Pancreas (tissue), 10 donors: ENCODE measurements around the gene CROT. TPM values are rescaled to one million over a fixed set of nuclear protein-coding genes. Genes with fewer than 3 reads are reported as not detected.
"Not testable (repeated sequence)": the region's sequence is repeated elsewhere in the genome, so short reads cannot be mapped to it uniquely, and the experiment has no call there.

ENCODE experiments used
- ATAC-seq, 4 donors: fragments of 200-7000 bp; cut with Tn5 transposase; one replicate each; pipeline versions ENCODE4 v1.8.0 to v1.9.1; 2020; ENCODE audit warnings: mild to moderate bottlenecking in 4 of 4, moderate library complexity in 4 of 4
- DNase-seq, 6 donors: peaks; one replicate each; pipeline ENCODE4 v3.0.0-alpha.2; 2020
- FAIRE-seq: peaks from 2 replicates; lab custom pipeline; 2012; peaks lifted over from hg19 to GRCh38; lab: Jason Lieb, UNC
- H3K27ac ChIP-seq, 4 donors: fragments of 200-600 bp; sonication (generic); 1 replicate in 3 of 4; 2 replicates in 1 of 4; pipeline versions ENCODE4 v1.5.0 to v1.8.0; 2020
- H3K27me3 ChIP-seq, 4 donors: fragments of 200-600 bp; one replicate each; pipeline ENCODE4 v1.8.0; 2021
- H3K36me3 ChIP-seq, 3 donors: fragments of 200-600 bp; sonication (generic) in 1 of 3; one replicate each; pipeline versions ENCODE4 v1.5.0 to v1.8.0; 2020 to 2021
- H3K4me1 ChIP-seq, 3 donors: fragments of 200-600 bp; one replicate each; pipeline ENCODE4 v1.8.0; 2021
- H3K4me3 ChIP-seq, 4 donors: fragments of 200-600 bp; sonication (generic) in 2 of 4; one replicate each; pipeline versions ENCODE4 v1.5.0 to v1.8.0; 2020 to 2021
- H3K9me3 ChIP-seq, 4 donors: fragments of 200-600 bp; one replicate each; pipeline ENCODE4 v1.8.0; 2021
- WGBS, 2 donors: extraction: QIAGEN DNeasy Blood & Tissue Kit; methylation state at CpG; one replicate each; pipeline ENCODE4 v1.1.7; 2013; 5-methylcytosine and 5-hydroxymethylcytosine counted together
- intact Hi-C, 3 donors: fragments of 100-400 bp; cut with DNase I; formaldehyde crosslinking; loops; one replicate each; pipeline versions ENCODE4 v1.11.1 to v1.14.2; 2022
- polyA plus RNA-seq, 2 donors: library from polyadenylated mRNA; stranded (reverse); fragments of 200-250 nt; gene quantifications; one replicate each; pipeline ENCODE4 v1.2.3, GENCODE V29; 2013
- total RNA-seq, 6 donors: library from RNA; stranded (reverse); fragmentation: NEBNext Ultra II Directional in 4 of 6; extraction: Animal tissue kit (Norgen Biotek cat#: 25700) in 4 of 6; gene quantifications; one replicate each; pipeline versions ENCODE4 v1.2.1 to v1.2.4, GENCODE V29; 2021 to 2023
- TF ChIP-seq, protein P1 (sequence below), 4 donors: fragments of 200-600 bp; sonication (generic) in 3 of 4; IDR thresholded peaks; one replicate each; pipeline versions ENCODE4 v1.5.0 to v1.8.0; 2021; ENCODE audit warnings: antibody characterized with exemption in 4 of 4
- donor health status: healthy with polysubstance abuse.
- donor health status: DM: no; HTN: no; CAD: no; lungs with moderate emphysema.
- donor health status: DM: no; HTN: no; CAD: no.
- donor health status: control.
- donor health status: control.
- donor health status: Bipolar disorder and iron deficiency.
- donor health status: DM: yes; HTN: yes; CAD: no.
- donor health status: DM: no; HTN: no; CAD: no.
- donor health status: DM: no; HTN: no; CAD: no.
- donor health status: DM: yes; HTN: yes; CAD: no.

Gene CROT
- total and polyA plus RNA-seq, 8 donors, result 2.2 to 7.4 (median 4.8) TPM

DNA sequence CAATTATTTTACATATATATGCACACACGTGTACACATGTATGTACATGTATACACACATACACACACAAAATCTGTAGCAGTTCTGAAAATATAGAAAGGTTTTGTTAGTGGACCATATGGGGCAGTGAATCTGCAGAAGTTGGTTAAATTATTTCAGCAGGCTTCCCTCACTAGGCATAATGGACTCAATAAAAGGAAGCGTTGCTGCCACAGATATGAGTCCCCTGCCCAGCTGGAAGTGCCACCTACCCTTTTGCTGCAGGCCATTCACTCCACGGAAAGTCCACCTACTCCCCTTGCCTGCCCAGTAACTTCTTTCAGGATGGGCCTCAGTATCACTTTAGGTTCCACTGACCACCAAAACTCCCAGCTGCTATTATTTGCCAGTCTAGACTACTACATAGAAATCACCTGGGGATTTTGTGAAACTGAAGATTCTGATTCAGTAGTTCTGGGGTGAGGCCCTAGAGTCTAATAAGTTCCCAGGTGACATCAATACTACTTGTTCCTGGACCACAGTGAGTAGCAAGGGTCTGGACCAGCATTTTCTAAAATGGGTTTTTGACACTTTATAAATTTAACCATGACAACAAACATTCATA, 29.3 kb upstream of the CROT start:
- intact Hi-C loops, result loop anchor here in 2 of 3 donors (5.0 to 10.0 kb wide), 2 partner anchors 91 to 99 kb away; no protein-coding TSS in a partner anchor
- Histone ChIP-seq H3K27me3 (no peaks in the 10 kb centered on the region), H3K27ac (no peak overlapping the region), H3K9me3 (no peaks in the 10 kb centered on the region), H3K4me1 (no peaks in the 10 kb centered on the region), H3K4me3 (no peak overlapping the region), H3K36me3 (no peaks in the 10 kb centered on the region)
- no peak for FAIRE-seq
- TF ChIP-seq, protein P1, sequence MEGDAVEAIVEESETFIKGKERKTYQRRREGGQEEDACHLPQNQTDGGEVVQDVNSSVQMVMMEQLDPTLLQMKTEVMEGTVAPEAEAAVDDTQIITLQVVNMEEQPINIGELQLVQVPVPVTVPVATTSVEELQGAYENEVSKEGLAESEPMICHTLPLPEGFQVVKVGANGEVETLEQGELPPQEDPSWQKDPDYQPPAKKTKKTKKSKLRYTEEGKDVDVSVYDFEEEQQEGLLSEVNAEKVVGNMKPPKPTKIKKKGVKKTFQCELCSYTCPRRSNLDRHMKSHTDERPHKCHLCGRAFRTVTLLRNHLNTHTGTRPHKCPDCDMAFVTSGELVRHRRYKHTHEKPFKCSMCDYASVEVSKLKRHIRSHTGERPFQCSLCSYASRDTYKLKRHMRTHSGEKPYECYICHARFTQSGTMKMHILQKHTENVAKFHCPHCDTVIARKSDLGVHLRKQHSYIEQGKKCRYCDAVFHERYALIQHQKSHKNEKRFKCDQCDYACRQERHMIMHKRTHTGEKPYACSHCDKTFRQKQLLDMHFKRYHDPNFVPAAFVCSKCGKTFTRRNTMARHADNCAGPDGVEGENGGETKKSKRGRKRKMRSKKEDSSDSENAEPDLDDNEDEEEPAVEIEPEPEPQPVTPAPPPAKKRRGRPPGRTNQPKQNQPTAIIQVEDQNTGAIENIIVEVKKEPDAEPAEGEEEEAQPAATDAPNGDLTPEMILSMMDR (IDR thresholded peaks at IDR 0.05), result no peak
- no peak for DNase-seq
- ATAC-seq, result no peak
- 52 to 69% methylated on average over 3 of the region's 3 CpGs for WGBS, 2 donors

DNA sequence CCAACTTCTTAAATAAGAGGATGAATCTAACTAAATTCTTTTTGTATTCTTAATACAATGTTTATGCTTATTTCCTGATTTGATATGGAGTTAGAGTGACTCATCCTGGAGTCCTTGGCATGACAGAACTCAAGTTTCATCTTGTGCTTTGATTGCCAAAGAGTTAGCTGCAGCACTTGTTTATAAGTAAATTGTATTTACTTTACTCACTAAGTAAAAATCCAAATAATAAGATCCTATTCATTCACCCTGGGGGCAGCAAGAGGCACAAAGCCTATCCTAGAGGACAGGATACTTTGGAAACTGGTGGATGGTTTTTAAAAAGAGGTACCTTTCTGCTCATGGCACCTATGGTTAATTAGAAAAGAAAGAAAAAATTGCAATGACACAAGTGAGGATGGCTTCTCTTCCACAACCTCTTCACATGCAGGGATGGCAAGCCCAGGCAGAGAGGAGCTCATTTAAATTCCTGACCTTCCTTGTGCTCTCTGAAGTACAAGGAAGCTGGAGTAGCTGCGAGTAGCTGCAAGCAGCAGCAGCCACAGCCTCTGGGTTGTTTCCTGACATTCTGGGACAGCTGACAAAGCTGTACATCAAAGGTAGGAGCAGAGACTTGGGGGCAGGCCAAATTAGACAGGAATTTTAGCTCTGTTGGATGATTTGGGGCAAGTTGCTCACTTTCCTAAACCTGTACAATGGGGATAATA, 28.5 kb upstream of the CROT start:
- TF ChIP-seq, protein P1 (IDR thresholded peaks at IDR 0.05), result no peak
- WGBS, 2 donors, result 22 to 33% methylated on average over 1 of the region's 1 CpG
- no peak overlapping the region for H3K27ac ChIP-seq
- intact Hi-C loops, result loop anchor here in 2 of 3 donors (5.0 to 10.0 kb wide), 2 partner anchors 90 to 98 kb away; no protein-coding TSS in a partner anchor
- no peak for FAIRE-seq
- H3K27me3 ChIP-seq, result no peaks in the 10 kb centered on the region
- no peak for DNase-seq
- H3K4me1 ChIP-seq, result no peaks in the 10 kb centered on the region
- H3K9me3 ChIP-seq, result no peaks in the 10 kb centered on the region
- peak in 1 of 4 donors; percentile 44 for ATAC-seq
- H3K4me3 ChIP-seq, result no peak overlapping the region
- no peaks in the 10 kb centered on the region for H3K36me3 ChIP-seq

DNA sequence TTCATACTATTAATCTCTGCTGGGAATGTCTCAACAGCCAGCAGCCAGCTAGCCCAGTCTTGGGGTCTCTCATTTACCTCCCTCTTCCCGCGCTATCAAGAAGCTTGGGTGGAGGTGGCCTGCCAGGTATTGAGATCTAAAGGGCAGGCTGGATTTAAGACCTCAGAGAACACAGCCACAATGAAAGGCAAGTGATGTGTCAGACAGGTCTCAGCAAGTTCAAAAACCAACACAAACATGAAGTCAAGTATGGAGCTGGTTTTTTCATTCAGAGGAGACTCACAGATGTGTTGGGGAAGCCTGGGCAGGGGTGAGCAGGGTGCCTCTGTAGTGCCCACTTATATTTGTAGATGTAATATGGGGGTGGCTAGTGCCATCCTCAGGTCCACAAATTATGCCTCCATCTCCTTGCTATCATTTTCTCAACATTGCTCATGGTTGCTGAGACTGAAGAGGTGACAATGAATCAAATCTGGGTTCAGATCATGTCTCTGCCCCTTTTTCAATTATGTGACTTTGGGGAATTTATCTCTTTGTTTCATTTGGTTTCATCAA, 27.7 kb upstream of the CROT start:
- intact Hi-C loops, result loop anchor here in 2 of 3 donors (5.0 to 10.0 kb wide), 2 partner anchors 90 to 97 kb away; no protein-coding TSS in a partner anchor
- Histone ChIP-seq H3K36me3 (no peaks in the 10 kb centered on the region), H3K27me3 (no peaks in the 10 kb centered on the region), H3K27ac (no peak overlapping the region), H3K9me3 (no peaks in the 10 kb centered on the region), H3K4me3 (no peak overlapping the region), H3K4me1 (no peaks in the 10 kb centered on the region)
- FAIRE-seq (no peak), DNase-seq (no peak), ATAC-seq (no peak)
- TF ChIP-seq, protein P1 (IDR thresholded peaks at IDR 0.05), result no peak
- 95 to 97% methylated on average over 2 of the region's 2 CpGs for WGBS, 2 donors

DNA sequence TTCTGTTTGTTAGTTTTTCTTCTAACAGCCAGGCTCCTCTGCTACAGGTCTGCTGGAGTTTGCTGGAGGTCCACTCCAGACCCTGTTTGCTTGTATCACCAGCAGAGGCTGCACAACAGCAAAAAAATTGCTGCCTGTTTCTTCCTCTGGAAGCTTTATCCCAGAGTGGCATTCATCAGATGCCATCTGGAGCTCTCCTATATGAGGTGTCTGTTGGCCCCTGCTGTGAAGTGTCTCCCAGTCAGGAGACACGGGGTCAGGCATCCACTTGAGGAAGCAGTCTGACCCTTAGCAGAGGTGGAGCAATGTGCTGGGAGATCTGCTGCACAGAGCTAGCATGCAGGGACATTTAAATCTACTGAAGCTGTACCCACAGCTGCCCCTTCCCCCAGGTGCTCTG, 26.7 kb upstream of the CROT start:
- Histone ChIP-seq H3K27ac (no peak overlapping the region), H3K4me3 (no peak overlapping the region), H3K4me1 (no peaks in the 10 kb centered on the region), H3K9me3 (no peaks in the 10 kb centered on the region), H3K27me3 (no peaks in the 10 kb centered on the region), H3K36me3 (no peaks in the 10 kb centered on the region)
- intact Hi-C loops, result loop anchor here in 2 of 3 donors (5.0 to 10.0 kb wide), 2 partner anchors 89 to 96 kb away; no protein-coding TSS in a partner anchor
- WGBS, 2 donors, result 42 to 65% methylated on average over 1 of the region's 1 CpG
- DNase-seq (no peak), FAIRE-seq (no peak), ATAC-seq (no peak)
- TF ChIP-seq, protein P1 (IDR thresholded peaks at IDR 0.05), result no peak

DNA sequence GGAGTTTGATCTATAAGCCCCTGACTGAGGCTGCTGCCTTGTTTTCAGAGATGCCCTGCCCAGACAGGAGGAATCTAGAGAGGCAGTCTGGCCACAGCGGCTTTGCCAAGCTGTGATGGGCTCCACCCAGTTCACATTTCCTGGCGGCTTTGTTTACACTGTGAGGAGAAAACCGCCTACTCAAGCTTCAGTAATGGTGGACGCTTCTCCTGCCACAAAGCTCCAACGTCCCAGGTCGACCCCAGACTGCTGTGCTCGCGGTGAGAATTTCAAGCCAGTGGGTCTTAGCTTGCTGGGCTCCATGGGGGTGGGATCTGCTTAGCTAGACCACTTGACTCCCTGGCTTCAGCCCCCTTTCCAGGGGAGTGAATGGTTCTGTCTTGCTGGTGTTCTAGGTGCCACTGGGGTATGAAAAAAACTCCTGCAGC, 26.3 kb upstream of the CROT start:
- not testable (repeated sequence) for H3K27ac ChIP-seq, ATAC-seq, H3K4me1 ChIP-seq, H3K4me3 ChIP-seq, FAIRE-seq, H3K36me3 ChIP-seq, H3K27me3 ChIP-seq, H3K9me3 ChIP-seq, DNase-seq
- WGBS, 2 donors, result 63 to 73% methylated on average over 8 of the region's 8 CpGs
- intact Hi-C loops, result loop anchor here in 2 of 3 donors (5.0 to 10.0 kb wide), 2 partner anchors 88 to 96 kb away; no protein-coding TSS in a partner anchor
